ENCODE measurements around the gene SLC7A9.

The SLC7A9 gene

DNA sequence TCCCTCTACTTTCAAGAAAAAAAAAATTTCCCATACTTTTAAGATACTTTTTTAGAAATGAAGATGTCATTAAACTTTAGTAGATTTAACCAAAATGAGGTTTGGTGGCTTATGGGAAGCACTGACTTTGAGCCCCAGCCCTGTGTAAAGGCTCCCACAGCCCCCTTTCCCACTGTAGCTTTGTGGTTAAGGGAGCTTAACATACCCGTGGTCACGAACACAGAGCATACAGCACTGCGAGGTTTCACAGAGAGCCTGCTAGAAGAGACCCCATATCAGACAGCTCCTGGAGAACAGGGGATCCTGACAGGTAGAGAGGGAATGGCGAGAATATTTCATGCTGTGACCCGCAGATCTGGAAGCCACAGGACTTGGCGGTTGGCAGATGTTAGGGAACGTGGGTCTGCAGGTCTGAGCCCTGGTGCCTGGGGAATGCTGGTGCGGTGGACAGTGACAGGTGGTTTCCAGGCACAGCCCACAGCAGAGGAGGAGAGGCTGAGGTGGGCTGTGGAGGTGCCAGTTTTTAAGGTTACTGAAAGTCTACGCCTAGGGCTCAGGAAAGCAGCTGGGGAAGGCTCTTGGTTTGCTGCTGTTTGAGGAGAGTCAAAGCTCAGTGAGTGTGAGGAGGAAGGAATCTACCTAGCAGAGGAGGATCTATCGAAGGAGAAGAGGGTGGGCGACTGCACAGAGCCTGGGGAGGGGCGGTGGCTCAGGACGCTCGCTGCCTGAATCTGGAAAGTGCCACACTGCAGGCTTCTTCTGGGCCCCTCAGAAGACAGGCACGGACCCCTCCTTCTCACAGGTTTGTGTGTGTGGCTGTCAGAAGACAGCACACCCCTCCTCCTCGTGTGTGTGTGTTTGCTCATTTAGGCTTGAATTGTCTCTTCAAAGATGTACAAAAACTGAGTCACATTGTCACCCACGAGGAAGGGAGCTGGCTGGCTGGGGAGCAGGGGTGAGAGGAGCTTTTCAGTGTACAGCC is 49.9 kb downstream of the SLC7A9 start:
- DNase-seq (ENCODE audit: insufficient read length, low spot score): no peak
- TF ChIP-seq POLR2A (IDR thresholded peaks at IDR 0.05; ENCODE audit: low read depth, low read length): no peak
- FAIRE-seq: no peak

DNA sequence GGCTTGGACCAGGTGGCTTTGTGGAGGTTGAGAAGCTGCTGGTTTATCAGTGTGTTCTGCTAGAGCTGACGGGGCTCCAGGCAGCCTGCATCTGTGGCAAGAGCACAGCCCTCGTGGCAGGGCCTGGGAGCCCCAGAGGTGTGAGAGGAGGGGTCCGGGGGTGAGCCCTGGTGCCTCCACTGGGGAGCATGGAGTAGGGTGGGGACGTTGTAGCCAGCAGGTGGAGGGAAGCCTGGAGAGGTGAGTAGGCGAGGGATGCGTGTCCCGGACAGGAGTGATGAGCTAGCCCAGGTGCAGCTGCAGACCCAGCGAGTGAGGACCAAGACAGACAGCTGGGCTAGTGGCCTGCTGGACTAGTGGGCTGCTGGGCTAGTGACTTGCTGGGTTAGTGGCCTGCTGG is 51.0 kb downstream of the SLC7A9 start:
- no peak for DNase-seq (ENCODE audit: insufficient read length, low spot score)
- FAIRE-seq: no peak
- TF ChIP-seq POLR2A (IDR thresholded peaks at IDR 0.05; ENCODE audit: low read depth, low read length): no peak

DNA sequence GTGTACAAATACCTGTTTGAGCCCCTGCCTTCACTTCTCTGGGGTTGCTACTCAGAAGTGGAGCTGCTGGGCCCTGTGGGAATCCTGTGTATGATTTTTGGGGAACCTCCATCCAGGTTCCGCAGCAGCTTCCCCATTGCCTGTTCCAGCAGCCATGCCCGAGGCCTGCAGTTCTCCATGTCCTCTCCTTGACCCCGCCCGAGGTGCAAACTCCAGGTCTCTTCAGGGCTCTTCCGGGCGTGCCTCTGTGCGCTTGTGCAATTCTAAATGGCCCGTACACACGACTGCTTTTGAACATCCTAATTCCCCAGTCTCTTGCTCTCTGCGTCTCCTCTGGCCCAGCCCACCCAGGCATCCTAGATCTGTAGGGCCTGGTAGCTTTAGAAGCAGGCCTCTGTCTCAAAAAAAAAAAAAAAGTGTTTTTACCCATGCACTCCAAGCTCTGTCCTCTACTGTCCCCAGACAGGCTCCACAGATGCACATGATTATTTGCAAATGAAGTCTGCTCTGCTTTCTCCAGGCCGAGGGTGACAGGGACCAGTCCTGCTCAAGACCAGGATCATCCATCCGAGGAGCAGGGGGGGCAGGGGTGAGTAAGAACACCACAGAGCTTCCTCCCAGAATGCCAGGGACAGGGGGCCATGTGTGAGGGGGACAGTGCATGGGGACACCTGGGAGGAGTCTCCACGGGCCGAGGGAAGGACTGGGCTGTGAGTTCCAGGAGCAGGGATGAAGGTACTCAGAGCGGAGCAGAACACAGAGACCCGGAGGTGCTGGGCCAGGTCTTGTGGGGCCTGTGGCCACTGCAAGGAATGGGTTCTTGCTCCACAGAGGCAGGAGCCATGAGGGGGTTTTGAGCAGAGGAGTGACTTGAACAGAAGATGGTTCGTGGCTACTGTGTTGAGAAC is 51.7 kb downstream of the SLC7A9 start:
- FAIRE-seq (no peak), DNase-seq (ENCODE audit: insufficient read length, low spot score) (no peak)
- TF ChIP-seq POLR2A (IDR thresholded peaks at IDR 0.05; ENCODE audit: low read depth, low read length): no peak

DNA sequence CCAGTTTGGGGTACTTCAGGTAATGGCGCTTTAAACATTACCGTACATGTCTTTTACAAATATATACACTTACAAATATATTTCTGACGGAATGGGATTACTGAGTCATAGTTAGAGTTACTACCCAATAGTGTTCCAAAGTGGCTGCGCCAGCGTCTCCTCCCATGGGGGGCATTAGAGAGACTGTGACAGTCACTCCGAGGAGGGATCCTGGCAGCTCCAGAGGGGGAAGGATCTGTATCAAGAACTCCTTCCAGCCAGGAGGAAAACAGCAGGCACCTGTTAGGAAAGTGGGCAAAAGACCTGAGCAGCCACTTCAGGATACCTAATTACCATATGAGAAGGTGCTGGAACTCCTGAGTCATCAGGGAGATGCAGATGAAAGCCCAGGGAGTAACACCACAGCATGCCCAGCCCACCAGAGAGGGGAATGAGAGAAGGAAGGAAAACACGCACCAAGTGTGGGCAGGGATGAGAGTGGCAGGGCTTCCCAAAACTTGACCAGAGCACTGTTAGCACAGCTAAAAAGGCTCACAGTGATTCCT is 52.9 kb downstream of the SLC7A9 start:
- DNase-seq (ENCODE audit: insufficient read length, low spot score) (no peak), FAIRE-seq (no peak)
- TF ChIP-seq POLR2A (IDR thresholded peaks at IDR 0.05; ENCODE audit: low read depth, low read length): no peak

DNA sequence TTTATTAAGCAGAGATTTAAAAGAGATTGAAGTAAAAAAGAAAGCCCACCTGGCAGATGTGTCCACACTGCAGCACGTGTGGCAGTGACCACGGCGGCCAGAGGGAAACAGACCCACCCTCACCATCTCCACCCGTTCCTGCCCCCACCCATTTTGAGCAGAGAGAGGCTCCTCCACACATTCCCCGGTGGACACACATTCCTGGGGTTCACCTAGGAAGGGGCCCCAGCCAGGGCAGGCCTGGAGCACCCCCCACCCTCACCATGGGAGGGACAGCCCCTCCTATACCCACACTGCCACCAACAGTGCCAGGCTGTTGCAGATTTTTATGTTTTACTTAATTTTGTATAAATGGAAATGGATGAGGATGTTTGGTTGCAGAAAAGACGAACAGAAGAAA is 54.9 kb downstream of the SLC7A9 start:
- no peak for TF ChIP-seq POLR2A (IDR thresholded peaks at IDR 0.05; ENCODE audit: low read depth, low read length)
- DNase-seq (ENCODE audit: insufficient read length, low spot score): no peak
- FAIRE-seq: no peak

DNA sequence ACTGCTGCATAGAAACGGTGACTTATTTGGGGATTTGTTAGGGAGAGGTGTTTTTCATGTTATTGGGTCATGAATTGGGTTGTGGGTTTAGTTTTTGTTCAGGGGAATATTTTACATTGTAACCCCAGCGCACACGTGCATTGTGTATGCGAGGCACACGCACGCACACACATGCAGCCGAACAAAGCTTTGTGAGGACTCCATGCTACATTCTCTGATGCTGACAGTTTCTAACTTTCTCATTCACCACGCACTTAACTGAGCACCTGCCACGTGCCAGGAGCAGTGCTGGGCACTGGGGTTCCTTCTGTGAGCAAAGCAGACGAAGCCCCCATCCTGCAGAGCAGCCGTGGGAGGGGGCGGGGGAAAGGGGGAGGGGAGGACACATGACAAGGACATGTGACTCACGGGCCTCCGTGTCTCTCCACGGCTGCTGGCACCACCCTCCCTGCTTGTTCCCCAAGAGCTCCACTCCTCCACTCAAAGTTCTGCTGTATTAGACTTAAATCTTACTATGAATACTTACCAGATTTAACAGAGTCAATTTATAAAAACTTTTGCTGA is 55.6 kb downstream of the SLC7A9 start:
- DNase-seq (ENCODE audit: insufficient read length, low spot score): no peak
- FAIRE-seq: no peak
- TF ChIP-seq POLR2A (IDR thresholded peaks at IDR 0.05; ENCODE audit: low read depth, low read length): no peak

DNA sequence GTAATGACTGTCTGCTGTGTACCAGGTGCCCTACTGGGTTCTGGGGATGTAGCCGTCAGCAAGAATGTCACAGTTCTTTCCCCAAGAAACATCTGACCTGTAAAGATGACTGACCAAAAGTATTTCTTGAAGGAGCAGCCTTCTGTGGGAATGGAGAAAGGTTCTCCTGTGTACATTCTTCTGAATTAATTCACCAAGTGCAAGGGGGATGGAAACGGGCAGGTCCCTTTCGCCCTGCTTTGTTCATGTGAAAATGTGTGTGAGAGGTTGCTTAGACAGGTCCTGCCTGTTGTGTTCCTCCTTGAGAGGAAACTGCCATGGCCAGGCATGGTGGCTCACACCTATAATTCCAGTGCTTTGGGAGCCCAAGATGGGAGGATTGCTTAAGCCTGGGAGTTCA is 57.0 kb downstream of the SLC7A9 start:
- no peak for FAIRE-seq
- no peak for TF ChIP-seq POLR2A (IDR thresholded peaks at IDR 0.05; ENCODE audit: low read depth, low read length)
- DNase-seq (ENCODE audit: insufficient read length, low spot score): no peak

DNA sequence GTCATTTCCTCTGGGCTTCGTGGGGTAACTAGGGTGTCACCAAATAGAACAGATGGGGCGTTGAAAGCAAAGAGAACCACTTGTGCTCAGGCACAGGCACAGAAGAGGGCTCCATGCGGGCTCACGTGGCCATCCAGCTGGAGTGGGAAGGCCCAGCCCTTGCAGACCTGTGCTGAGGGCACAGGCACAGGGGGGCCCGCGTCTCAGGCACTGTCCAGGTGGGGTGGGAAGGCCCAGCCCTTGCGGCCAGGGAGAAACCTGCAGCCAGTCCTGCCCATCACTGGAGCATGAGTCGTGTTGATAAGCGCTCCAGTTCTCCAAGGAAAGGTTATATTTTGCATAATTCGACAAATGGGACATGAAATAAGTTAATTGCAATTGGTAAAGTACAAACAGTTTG is 57.5 kb downstream of the SLC7A9 start:
- TF ChIP-seq POLR2A (IDR thresholded peaks at IDR 0.05; ENCODE audit: low read depth, low read length): no peak
- FAIRE-seq: no peak
- DNase-seq (ENCODE audit: insufficient read length, low spot score): no peak

DNA sequence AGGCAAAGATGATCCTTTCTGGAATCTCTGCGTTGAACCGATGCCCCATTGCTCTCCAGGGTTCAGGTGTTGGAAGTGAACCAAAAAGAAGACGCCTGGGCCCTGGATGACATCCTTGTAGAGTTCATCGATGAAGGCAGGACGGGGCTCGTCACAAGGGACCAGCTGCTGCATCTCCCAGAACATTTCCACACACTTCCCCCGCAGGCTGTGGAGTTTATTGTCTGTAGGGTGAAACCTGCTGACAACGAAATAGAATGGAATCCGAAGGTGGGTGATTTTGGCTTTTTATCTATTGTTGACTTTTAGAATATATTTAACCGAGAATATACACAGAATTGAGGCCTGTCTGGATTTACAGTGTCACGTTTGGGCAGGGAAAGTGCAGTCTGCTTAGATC is 58.4 kb downstream of the SLC7A9 start:
- no peak for FAIRE-seq
- TF ChIP-seq POLR2A (IDR thresholded peaks at IDR 0.05; ENCODE audit: low read depth, low read length): no peak
- no peak for DNase-seq (ENCODE audit: insufficient read length, low spot score)

DNA sequence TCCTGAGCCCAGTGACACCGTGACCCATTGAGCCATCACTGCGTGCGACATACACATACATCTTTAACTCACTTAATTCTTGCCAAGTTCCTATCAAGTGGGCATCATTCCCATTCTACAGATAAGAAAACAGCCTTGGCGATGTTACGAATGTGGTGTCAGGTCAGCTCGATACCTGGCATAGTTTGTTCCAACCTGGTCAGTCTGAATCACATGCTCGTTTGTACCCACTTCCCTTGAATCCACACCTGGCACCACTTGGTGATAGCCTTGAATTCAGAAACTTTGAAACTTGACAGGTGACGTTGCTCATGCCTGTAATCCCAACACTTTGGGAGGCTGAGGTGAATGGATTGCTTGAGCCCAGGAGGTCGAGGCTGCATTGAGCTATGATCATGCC is 59.1 kb downstream of the SLC7A9 start:
- no peak for TF ChIP-seq POLR2A (IDR thresholded peaks at IDR 0.05; ENCODE audit: low read depth, low read length)
- FAIRE-seq (no peak), DNase-seq (ENCODE audit: insufficient read length, low spot score) (no peak)

DNA sequence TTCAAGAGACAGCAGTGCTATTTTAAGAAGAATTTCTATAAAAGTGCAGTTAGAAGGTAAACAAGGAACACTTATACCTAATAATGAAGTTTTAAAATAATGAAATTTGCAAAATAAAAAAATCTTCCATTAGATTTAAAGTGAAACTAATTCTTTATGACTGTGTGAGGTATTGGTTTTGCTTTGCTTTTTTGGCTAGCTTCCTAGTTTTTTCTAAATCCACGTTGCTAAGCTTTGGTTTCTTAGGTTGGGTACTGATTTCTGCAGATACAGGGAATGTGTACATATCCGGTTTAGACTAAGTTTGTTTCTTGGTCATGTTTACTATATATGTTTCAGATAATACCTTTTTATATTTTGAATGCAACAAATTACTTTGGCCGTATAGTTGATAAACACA is 59.8 kb downstream of the SLC7A9 start:
- no peak for TF ChIP-seq POLR2A (IDR thresholded peaks at IDR 0.05; ENCODE audit: low read depth, low read length)
- FAIRE-seq (no peak), DNase-seq (ENCODE audit: insufficient read length, low spot score) (no peak)

DNA sequence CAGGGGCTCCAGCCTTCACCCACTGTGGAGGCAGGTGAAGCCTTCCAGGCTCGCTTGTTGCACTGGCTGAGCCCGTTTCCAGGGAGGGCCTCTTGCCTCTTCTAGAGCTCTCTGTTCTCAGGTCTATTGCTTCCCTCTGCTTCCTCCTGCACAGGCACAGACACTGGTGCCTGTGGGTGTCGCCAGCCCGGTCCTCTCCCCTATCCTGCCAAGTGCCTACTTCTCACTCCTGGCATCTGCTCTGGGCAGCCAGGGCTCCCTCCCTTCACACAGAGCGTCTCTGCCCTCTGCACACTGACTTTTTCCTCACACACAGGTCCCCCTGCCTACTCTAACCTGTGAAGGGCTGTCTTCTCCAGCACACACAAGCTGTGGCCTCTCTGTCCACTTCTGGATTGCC is 60.3 kb downstream of the SLC7A9 start:
- TF ChIP-seq POLR2A (IDR thresholded peaks at IDR 0.05; ENCODE audit: low read depth, low read length): no peak
- DNase-seq (ENCODE audit: insufficient read length, low spot score): no peak
- FAIRE-seq: no peak

DNA sequence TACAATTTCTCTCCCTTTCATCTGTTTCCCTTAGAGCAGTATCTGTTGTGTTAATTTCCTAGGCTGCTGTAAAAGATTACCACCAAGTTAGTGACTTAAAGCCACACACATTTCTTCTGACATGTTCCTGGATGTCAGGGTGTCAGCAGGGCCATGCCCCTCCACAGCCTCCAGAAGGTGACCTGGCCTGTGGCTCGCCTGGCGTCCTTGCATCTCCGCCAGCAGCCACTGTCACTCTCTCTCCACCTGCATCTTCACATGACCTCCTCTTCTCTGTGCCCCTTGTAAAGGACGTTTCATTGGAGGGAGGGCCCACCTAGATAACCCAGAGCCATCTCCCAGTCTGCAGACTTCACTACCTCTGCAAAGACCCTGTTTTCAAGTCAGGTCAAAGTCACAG is 61.3 kb downstream of the SLC7A9 start:
- TF ChIP-seq POLR2A (IDR thresholded peaks at IDR 0.05; ENCODE audit: low read depth, low read length): no peak
- no peak for FAIRE-seq
- no peak for DNase-seq (ENCODE audit: insufficient read length, low spot score)

DNA sequence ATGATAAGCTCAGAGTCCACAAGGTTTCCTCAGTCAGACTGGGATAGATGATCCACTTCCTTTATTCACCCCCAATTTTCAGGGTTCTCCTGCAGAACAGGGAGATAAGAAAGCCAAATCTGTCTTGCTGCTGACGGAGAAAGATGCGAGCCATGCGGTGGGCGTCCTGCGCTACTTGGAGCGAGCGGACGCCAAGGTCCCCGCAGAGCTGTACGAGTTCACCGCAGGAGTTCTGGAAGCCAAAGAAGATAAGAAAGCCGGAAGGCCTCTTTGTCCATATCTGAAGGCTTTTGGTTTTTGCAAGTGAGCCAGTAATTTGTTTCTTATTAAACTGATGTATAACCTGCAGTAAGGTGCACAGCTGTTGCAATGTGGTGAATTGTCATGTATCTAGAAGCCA is 66.7 kb downstream of the SLC7A9 start:
- FAIRE-seq (no peak), DNase-seq (ENCODE audit: insufficient read length, low spot score) (no peak)
- no peak for TF ChIP-seq POLR2A (IDR thresholded peaks at IDR 0.05; ENCODE audit: low read depth, low read length)
